ENCODE data around the gene TBC1D3I. TPM values are rescaled to one million over a fixed set of nuclear protein-coding genes. Genes with fewer than 3 reads are reported as not detected.

The TBC1D3I gene
- not detected in 2 replicates for total RNA-seq (2014; rRNA removed; shearing (Covaris generic))

GRCh38 chr17:36264470-36264869 is at the start of gene TBC1D3I:
TSS of gene TBC1D3I (minus strand) at chr17:36264570. CDS start at chr17:36262985, 1,585 bp downstream.

GRCh38 chr17:36210439-36211211 is 53.7 kb downstream of the TBC1D3I start, which contains the start of gene CCL4L2:
TSS of gene CCL4L2 (plus strand) at chr17:36211063.

Small RNA genes within 50 kb of the gene (small RNA-seq; reads per million reads assigned to genes)
- gene AC243829.3 (not detected), gene AC243829.6 (not detected), gene RF00019 (not detected)

Other genes with a start within 250 kb of the TBC1D3I start
- not detected in 2 replicates for gene CCL23, start 246.6 kb downstream of the TBC1D3I start, total RNA-seq (2014; rRNA removed; shearing (Covaris generic))
- gene CCL18, start 200.3 kb downstream of the TBC1D3I start, total RNA-seq (2014; rRNA removed; shearing (Covaris generic)): not detected in 2 replicates
- not detected in 2 replicates for gene CCL3, start 174.4 kb downstream of the TBC1D3I start, total RNA-seq (2014; rRNA removed; shearing (Covaris generic))
- gene CCL4, start 160.7 kb downstream of the TBC1D3I start, total RNA-seq (2014; rRNA removed; shearing (Covaris generic)): 0.72 TPM in 1 of 2 replicates, not detected in the other
- 2.1 and 2.3 TPM in 2 replicates for gene TBC1D3B, start 87.9 kb downstream of the TBC1D3I start, total RNA-seq (2014; rRNA removed; shearing (Covaris generic))
- gene CCL3L1, start 67.8 kb downstream of the TBC1D3I start, total RNA-seq (2014; rRNA removed; shearing (Covaris generic)): not detected in 2 replicates
- gene CCL4L2, start 53.5 kb downstream of the TBC1D3I start, total RNA-seq (2014; rRNA removed; shearing (Covaris generic)): not detected in 2 replicates
- not detected in 2 replicates for gene TBC1D3G, start 59.3 kb upstream of the TBC1D3I start, total RNA-seq (2014; rRNA removed; shearing (Covaris generic))
- not detected in 2 replicates for gene TBC1D3H, start 123.9 kb upstream of the TBC1D3I start, total RNA-seq (2014; rRNA removed; shearing (Covaris generic))
- 33.6 and 34.1 TPM in 2 replicates for gene ZNHIT3, start 222.1 kb upstream of the TBC1D3I start, total RNA-seq (2014; rRNA removed; shearing (Covaris generic))